HG03378 (cell line): ENCODE measurements around the gene GOLGA3.
"Not testable (repeated sequence)": the region's sequence is repeated elsewhere in the genome, so short reads cannot be mapped to it uniquely, and the experiment has no call there.

Experiments used
- ATAC-seq: cut with Tn5 transposase; IDR thresholded peaks from one replicate; pipeline ENCODE4 v1.9.1; 2021; ENCODE audit warnings: mild to moderate bottlenecking, moderate library complexity; ENCODE audit not compliant: unreplicated experiment

Gene GOLGA3

GRCh38 chr12:132754160-132754932 lies 74.3 kb downstream of the GOLGA3 start:
- no peak for ATAC-seq

GRCh38 chr12:132753670-132754069 lies 75.0 kb downstream of the GOLGA3 start:
- ATAC-seq, result not testable (repeated sequence)

GRCh38 chr12:132748319-132748718 lies 80.3 kb downstream of the GOLGA3 start:
- no peak for ATAC-seq

GRCh38 chr12:132747896-132748295 lies 80.8 kb downstream of the GOLGA3 start:
- ATAC-seq, result no peak

GRCh38 chr12:132747395-132747794 lies 81.3 kb downstream of the GOLGA3 start:
- ATAC-seq, result no peak

GRCh38 chr12:132746613-132747012 lies 82.1 kb downstream of the GOLGA3 start:
- no peak for ATAC-seq

- no peak for ATAC-seq
These were observed 84.8 kb downstream of the GOLGA3 start for GRCh38 chr12:132743831-132744230.

- ATAC-seq, result no peak
These were observed 87.0 kb downstream of the GOLGA3 start for GRCh38 chr12:132741620-132742019.

- ATAC-seq, result no peak
These were observed 88.0 kb downstream of the GOLGA3 start for GRCh38 chr12:132740652-132741051.

GRCh38 chr12:132740313-132740646 lies 88.4 kb downstream of the GOLGA3 start:
- no peak for ATAC-seq

GRCh38 chr12:132739600-132740312 lies 88.9 kb downstream of the GOLGA3 start:
- ATAC-seq, result no peak

- ATAC-seq, result no peak
These were observed 91.8 kb downstream of the GOLGA3 start for GRCh38 chr12:132736913-132737312.

GRCh38 chr12:132736378-132736777 lies 92.3 kb downstream of the GOLGA3 start:
- ATAC-seq, result no peak

GRCh38 chr12:132735496-132735895 lies 93.2 kb downstream of the GOLGA3 start:
- no peak for ATAC-seq

GRCh38 chr12:132734206-132734605 lies 94.5 kb downstream of the GOLGA3 start:
- no peak for ATAC-seq

GRCh38 chr12:132731574-132731973 lies 97.1 kb downstream of the GOLGA3 start:
- ATAC-seq, result no peak

GRCh38 chr12:132730353-132730752 lies 98.3 kb downstream of the GOLGA3 start:
- no peak for ATAC-seq

GRCh38 chr12:132729541-132730320 lies 98.9 kb downstream of the GOLGA3 start:
- ATAC-seq, result no peak

- ATAC-seq, result no peak
These were observed 100.2 kb downstream of the GOLGA3 start for GRCh38 chr12:132728502-132728901.

- no peak for ATAC-seq
These were observed 101.4 kb downstream of the GOLGA3 start for GRCh38 chr12:132727091-132727794.

- no peak for ATAC-seq
These were observed 102.3 kb downstream of the GOLGA3 start for GRCh38 chr12:132726386-132726785.
